HG02588 (cell line): Measurements from ENCODE around the gene AHNAK.

Experiments used
- ATAC-seq: cut with Tn5 transposase; IDR thresholded peaks from one replicate; pipeline ENCODE4 v1.9.1; 2021; ENCODE audit warnings: mild to moderate bottlenecking, moderate library complexity; ENCODE audit not compliant: unreplicated experiment

The AHNAK gene

DNA sequence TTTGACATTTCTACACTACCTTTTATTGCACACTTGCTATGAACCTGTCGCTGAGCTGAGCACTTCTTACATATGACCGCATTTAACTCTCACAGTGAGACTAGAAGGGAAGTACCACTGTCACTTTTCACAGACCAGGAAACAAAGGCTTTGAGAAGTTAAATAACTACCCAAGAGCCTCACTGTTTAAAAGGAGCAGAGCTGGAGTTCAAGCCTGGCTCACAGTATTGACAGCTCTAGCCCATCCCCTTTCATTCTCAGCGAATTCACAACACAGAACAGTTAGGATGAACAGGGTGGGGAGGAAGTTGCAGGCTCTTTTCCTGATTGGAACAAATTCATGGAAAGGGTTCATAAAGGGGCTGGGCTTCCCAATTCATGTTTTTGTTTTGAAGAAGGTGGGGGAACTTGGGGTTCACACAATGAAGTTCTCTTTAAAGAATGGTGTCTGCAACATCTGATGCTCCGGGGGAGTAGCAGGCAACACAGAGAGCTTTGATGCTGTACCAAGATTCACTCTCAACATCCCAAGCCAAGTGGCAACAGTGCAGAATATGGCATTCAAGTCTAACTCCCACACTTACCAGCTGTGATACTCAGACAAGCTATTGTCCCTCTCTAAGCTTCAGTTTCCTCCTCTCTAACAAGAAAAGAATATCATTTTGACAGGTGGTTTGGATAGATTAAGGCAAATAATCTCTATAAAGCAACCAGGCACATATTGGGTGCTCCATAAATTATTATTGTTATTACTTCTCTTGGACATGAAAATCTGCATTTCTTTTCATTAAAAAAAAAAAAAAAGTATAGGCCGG, 110.6 kb downstream of the AHNAK start:
- no peak for ATAC-seq

- no peak for ATAC-seq
Measured at GRCh38 chr11:62433904-62434276, 112.7 kb downstream of the AHNAK start.

GRCh38 chr11:62433141-62433903, 113.3 kb downstream of the AHNAK start:
- ATAC-seq = no peak

DNA sequence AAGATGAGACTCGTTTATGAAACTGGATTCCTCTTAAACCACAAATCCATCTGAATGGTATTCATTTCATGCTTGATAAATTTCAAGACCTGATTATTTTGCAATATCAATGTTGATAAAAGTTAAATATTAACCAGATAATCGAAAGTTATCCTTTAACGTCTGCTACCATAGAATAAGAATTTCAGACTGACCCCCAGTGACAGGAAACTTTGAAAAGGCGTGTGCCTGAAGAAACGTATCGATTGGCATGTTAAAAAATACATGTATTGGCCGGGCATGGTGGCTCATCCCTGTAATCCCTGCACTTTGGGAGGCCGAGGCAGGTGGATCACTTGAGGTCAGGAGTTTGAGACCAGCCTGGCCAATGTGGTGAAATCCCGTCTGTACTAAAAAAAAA, 113.9 kb downstream of the AHNAK start:
- no peak for ATAC-seq

- ATAC-seq = no peak
Measured at GRCh38 chr11:62431171-62431901, 115.3 kb downstream of the AHNAK start.

- ATAC-seq = no peak
Measured at GRCh38 chr11:62430425-62430824, 116.2 kb downstream of the AHNAK start.

- no peak for ATAC-seq
Measured at GRCh38 chr11:62428871-62429560, 117.6 kb downstream of the AHNAK start.

- no peak for ATAC-seq
Measured at GRCh38 chr11:62427630-62428233, 118.9 kb downstream of the AHNAK start.

GRCh38 chr11:62423012-62423411, 123.6 kb downstream of the AHNAK start:
- no peak for ATAC-seq

DNA sequence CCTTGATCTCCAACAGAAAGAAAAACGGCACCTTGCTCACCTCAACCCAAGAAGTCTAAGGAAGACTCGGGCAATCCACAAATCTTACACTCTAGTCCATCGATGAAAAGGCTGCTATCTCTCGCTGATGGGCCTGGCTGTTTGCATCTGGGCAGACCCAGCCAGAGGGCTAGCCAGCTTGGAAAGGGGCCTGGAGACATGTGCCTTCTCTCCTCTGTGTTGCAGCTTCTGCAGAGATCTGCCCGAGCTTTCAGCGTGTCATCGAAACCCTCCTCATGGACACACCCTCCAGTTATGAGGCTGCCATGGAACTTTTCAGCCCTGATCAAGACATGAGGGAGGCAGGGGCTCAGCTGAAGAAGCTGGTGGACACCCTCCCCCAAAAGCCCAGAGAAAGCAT, 124.6 kb downstream of the AHNAK start:
- ATAC-seq = no peak

- ATAC-seq = no peak
Measured at GRCh38 chr11:62420882-62421281, 125.7 kb downstream of the AHNAK start.

DNA sequence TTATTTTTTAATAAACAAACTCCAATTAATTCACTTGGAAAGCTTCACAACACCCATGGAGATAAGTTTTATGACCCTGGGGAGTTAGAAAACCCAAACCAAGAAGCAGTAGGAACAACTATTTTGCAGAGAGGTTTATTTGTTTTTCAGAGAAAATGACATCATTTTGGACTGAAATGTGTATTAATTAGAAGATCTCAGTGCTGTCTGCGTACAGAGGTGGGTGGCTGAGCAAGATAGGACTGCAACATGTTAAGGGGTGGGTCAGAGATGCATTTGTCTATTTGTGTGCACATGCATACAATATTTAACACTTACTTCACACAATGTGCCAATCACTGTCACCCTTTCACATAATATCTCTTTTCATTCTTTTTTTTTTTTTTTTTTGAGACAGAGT, 126.7 kb downstream of the AHNAK start:
- no peak for ATAC-seq

DNA sequence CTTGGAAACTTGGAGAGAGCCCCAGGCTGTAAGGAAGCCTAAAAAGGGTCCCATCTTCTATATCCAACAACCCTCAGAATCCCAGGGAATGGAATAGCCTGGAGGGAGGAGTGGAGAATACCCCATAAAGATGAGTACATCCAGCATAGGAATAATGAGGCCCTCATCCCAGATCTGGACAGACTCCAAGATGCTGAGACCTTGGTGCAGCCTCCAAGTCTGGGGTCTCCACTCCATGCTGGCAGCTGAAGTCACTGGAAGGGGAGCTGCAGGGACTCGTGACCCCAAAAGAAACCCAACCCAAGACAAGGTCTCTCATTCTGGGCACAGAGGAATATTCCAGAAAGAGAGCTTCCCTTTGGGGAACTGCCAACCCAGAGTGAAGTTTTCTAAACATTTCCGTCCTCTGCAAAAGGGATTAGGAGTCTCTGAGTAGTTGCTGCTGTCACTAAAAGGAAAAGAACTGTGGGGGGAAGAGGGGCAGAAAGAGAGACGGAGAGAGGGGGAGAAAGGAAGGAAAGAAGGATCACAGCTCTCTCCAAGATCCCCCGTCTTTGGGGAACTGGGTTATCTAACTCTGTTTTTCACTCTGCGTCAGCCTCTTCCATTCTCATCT, 127.2 kb downstream of the AHNAK start:
- no peak for ATAC-seq

DNA sequence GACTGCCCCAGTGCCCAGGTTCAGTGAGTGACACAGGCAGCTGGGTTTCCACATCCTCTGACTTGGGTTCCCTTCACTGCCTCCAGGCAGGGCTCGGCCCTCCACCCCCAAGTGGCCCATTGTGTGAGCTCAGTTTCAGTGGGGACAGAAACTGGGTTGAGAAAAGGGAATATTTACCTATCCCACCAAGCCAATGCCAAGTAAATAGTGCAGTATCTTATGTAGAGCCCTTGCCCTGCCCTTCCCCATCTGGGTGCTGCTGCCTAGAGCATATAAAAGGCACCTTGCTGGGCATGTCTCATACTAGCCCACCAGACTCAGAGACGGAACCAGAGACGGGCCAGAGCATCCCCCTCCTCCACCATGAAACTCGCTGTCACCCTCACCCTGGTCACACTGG, 127.9 kb downstream of the AHNAK start, which contains the start of gene SCGB1A1:
Gene SCGB1A1, plus strand, starts transcription at position 301 of the 400 bp plus-strand sequence. Its CDS starts 63 bp downstream, at position 364.
- ATAC-seq = no peak

GRCh38 chr11:62418136-62418535, 128.5 kb downstream of the AHNAK start:
- no peak for ATAC-seq

DNA sequence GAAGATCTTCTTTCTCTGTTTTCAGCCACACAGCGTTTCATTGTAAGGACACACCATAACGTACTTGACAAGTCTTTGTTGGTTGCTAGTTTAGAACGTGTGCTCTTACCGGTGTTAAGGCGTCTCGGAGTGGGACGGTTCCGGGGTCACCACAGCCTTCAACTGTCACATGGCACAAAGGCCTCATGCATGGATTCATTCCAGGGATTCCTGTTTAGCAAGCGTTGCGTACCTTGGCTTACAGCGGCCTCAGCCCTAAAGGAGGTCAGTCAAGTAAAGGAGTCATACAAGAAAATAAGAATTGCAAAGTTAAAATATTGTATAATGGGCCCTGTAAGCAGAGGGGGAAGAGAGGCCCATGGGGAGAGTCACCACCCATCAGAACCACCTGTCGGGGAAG, 130.0 kb downstream of the AHNAK start:
- ATAC-seq = no peak

DNA sequence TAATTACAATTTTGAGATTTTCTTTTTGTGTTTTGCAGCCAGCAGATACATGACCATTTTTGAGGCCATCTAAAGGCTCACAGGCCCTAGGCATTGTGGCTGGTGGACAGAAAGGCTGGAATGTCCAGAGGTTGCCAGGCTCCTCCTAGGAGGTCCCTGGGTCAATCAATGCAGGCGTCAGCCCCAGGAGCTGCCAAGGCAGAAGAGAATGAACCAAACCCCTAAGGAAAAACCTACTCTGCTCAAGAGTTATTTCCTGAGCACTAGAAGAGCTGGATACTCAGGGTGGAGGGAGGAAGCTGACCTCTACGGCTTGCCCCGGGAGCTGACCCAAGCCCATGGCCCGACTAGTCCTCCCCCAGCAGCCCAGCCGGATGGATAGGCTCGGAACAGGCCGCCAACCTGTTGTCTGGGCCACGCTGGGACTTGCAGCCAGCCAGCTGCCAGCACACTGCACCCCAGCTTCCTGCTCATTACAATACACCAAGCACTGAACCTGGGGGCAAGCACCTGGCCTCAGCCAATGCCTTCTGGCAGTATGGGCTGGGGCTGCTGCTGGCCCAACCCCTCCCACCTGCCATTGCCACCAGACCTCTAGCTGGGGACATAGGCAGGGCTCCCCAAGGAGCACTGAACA, 133.4 kb downstream of the AHNAK start:
- ATAC-seq = no peak

- ATAC-seq = no peak
Measured at GRCh38 chr11:62411524-62411923, 135.1 kb downstream of the AHNAK start.

GRCh38 chr11:62410972-62411371, 135.6 kb downstream of the AHNAK start:
- no peak for ATAC-seq

- ATAC-seq = no peak
Measured at GRCh38 chr11:62409831-62410230, 136.8 kb downstream of the AHNAK start.
